DND-41 (cell line): ENCODE data around the gene MMADHC.

Experiments used
- EZH2 ChIP-seq: IDR thresholded peaks from 3 replicates; pipeline ENCODE4 v1.6.1; 2012; ENCODE audit warnings: borderline replicate concordance, low read depth, mild to moderate bottlenecking, moderate library complexity, low read length, inconsistent platforms; ENCODE audit not compliant: severe bottlenecking
- TF ChIP-seq, protein P1 (sequence below): IDR thresholded peaks from 2 replicates; pipeline ENCODE4 v1.5.1; 2012; ENCODE audit warnings: borderline replicate concordance, low read length, moderate library complexity, mild to moderate bottlenecking; ENCODE audit not compliant: poor library complexity, severe bottlenecking; ENCODE audit errors: extremely low read depth

DNA sequence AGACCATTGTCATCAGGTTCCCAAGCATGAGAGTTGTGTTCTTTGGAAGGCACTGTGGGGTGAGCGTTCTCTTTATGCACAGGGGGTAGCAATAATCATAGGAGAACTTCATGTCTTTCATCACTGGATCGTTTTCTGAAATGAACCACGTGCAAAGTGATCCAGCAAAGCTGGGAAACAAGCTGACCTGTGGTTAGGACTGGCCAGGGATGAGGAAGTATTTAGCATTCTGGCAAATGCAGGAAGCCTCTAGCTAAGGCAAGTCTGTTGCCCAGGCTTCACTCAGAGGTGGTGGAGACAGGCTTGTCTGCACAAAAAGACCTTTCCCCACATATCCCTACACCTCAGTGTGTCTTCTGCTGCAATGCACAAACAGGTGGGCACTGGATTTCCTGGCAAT lies 58.6 kb downstream of the MMADHC start:
- TF ChIP-seq, protein P1, sequence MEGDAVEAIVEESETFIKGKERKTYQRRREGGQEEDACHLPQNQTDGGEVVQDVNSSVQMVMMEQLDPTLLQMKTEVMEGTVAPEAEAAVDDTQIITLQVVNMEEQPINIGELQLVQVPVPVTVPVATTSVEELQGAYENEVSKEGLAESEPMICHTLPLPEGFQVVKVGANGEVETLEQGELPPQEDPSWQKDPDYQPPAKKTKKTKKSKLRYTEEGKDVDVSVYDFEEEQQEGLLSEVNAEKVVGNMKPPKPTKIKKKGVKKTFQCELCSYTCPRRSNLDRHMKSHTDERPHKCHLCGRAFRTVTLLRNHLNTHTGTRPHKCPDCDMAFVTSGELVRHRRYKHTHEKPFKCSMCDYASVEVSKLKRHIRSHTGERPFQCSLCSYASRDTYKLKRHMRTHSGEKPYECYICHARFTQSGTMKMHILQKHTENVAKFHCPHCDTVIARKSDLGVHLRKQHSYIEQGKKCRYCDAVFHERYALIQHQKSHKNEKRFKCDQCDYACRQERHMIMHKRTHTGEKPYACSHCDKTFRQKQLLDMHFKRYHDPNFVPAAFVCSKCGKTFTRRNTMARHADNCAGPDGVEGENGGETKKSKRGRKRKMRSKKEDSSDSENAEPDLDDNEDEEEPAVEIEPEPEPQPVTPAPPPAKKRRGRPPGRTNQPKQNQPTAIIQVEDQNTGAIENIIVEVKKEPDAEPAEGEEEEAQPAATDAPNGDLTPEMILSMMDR = no peak
- TF ChIP-seq EZH2 = no peak
